ENCODE measurements around the gene OR1B1. TPM values are rescaled to one million over a fixed set of nuclear protein-coding genes. Genes with fewer than 3 reads are reported as not detected.

The OR1B1 gene
- not detected in 2 replicates for total RNA-seq
- long read RNA-seq, result 0 reads

DNA sequence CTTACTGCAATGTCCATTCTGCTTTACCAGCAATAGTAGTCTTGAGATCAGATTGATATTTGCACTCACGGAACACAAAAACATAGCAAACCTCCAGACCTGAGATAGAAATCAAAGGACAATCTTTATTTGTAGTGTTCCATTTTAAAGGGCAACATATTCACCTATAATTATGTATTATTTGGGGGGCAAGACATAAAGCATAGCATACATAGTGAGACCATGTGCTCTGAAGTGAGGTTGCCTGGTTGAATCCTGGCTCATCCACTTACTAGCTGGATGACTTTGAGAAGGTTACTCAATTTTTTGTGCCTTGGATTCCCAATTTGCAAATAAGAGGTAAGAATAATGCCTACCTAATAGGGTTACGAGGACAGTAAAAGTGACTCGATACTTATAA lies at the start of gene OR1B1:
OR1B1 (minus strand) TSS at position 101 of the 400 bp plus-strand sequence.
- Mint-ChIP-seq H3K27me3 (no peaks in the 10 kb centered on the region), H3K36me3 (ENCODE audit: insufficient read depth) (no peaks in the 10 kb centered on the region), H3K4me3 (ENCODE audit: low read depth) (no peak within 1 kb of the TSS), H3K4me1 (ENCODE audit: low read depth) (no peaks in the 10 kb centered on the region), H3K27ac (no peak within 1 kb of the TSS), H3K9me3 (ENCODE audit: low read depth) (peaks cover 55% of the 10 kb centered on the region)
- DNase-seq (ENCODE audit: low spot score, unreplicated experiment), result no peak
- TF ChIP-seq, protein P1, sequence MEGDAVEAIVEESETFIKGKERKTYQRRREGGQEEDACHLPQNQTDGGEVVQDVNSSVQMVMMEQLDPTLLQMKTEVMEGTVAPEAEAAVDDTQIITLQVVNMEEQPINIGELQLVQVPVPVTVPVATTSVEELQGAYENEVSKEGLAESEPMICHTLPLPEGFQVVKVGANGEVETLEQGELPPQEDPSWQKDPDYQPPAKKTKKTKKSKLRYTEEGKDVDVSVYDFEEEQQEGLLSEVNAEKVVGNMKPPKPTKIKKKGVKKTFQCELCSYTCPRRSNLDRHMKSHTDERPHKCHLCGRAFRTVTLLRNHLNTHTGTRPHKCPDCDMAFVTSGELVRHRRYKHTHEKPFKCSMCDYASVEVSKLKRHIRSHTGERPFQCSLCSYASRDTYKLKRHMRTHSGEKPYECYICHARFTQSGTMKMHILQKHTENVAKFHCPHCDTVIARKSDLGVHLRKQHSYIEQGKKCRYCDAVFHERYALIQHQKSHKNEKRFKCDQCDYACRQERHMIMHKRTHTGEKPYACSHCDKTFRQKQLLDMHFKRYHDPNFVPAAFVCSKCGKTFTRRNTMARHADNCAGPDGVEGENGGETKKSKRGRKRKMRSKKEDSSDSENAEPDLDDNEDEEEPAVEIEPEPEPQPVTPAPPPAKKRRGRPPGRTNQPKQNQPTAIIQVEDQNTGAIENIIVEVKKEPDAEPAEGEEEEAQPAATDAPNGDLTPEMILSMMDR (IDR thresholded peaks at IDR 0.05; ENCODE audit: unreplicated experiment), result no peak

DNA sequence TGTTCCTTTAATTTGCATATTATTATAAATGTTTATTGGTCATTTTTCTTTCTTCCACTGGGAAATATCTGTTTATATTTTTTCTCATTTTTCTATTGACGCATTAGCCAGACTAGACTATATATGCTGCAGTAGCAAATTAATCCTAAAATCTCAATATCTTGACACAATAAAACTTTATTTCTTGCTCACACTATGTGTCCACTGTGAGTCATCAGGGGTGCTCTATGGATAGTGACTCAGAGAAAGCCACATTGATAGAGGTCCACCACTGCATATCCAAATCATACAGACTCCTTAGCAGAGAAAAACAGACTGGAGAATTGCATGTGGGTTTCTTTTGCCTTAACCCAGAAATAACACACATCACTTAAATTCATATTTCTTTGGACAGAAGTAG lies 38.3 kb upstream of the OR1B1 start:
- TF ChIP-seq, protein P1 (IDR thresholded peaks at IDR 0.05; ENCODE audit: unreplicated experiment), result no peak
- DNase-seq (ENCODE audit: low spot score, unreplicated experiment), result no peak
- H3K27me3 Mint-ChIP-seq, result no peaks in the 10 kb centered on the region
- no peak overlapping the region for H3K27ac Mint-ChIP-seq
- H3K9me3 Mint-ChIP-seq (ENCODE audit: low read depth), result peaks cover 33% of the 10 kb centered on the region
- no peak overlapping the region for H3K4me3 Mint-ChIP-seq (ENCODE audit: low read depth)
- no peaks in the 10 kb centered on the region for H3K36me3 Mint-ChIP-seq (ENCODE audit: insufficient read depth)
- no peaks in the 10 kb centered on the region for H3K4me1 Mint-ChIP-seq (ENCODE audit: low read depth)

DNA sequence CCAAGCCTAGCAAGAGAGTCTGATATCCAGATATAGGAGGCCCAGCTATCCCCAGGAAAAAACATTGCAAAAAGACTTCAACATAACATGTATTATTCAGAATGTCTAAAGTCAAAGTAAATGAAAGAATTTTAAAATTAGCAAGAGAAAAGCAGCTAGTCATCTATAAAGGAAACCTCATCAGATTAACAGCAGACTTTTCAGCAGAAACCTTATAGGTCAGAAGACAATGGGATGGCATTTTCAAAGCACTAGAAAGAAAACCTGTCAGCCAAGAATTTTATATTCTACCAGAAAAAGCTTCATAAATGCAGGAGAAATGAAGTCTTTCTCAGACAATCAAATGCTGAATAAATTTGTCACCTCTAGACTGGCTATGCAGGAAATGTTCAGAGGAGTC lies 27.4 kb upstream of the OR1B1 start:
- no peaks in the 10 kb centered on the region for H3K4me1 Mint-ChIP-seq (ENCODE audit: low read depth)
- H3K36me3 Mint-ChIP-seq (ENCODE audit: insufficient read depth), result peaks cover 3% of the 10 kb centered on the region
- no peaks in the 10 kb centered on the region for H3K27me3 Mint-ChIP-seq
- no peak for DNase-seq (ENCODE audit: low spot score, unreplicated experiment)
- H3K9me3 Mint-ChIP-seq (ENCODE audit: low read depth), result peaks cover 67% of the 10 kb centered on the region
- no peak overlapping the region for H3K4me3 Mint-ChIP-seq (ENCODE audit: low read depth)
- TF ChIP-seq, protein P1 (IDR thresholded peaks at IDR 0.05; ENCODE audit: unreplicated experiment), result no peak
- no peak overlapping the region for H3K27ac Mint-ChIP-seq

DNA sequence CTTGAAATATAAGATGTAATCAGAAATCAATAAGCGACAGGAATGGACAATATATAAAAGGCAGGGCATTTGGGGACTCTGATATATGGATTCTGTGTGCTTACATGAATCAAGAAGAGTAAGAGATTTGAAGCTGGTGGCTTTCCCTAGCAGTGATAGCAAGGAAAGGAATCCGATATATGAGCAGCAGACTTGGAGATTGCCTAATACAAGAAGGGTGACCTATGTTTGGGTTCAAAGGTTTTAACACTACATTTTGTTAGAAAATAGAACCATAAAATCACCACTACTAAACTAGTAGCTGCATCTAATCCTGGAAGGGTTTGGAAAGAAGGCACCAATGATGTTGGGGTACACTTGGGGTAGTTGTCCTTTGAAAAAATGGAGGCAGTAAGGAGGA lies 15.1 kb upstream of the OR1B1 start:
- Mint-ChIP-seq H3K4me3 (ENCODE audit: low read depth) (no peak overlapping the region), H3K9me3 (ENCODE audit: low read depth) (peaks cover 72% of the 10 kb centered on the region), H3K36me3 (ENCODE audit: insufficient read depth) (no peaks in the 10 kb centered on the region), H3K27me3 (no peaks in the 10 kb centered on the region), H3K27ac (no peak overlapping the region), H3K4me1 (ENCODE audit: low read depth) (no peaks in the 10 kb centered on the region)
- no peak for DNase-seq (ENCODE audit: low spot score, unreplicated experiment)
- TF ChIP-seq, protein P1 (IDR thresholded peaks at IDR 0.05; ENCODE audit: unreplicated experiment), result no peak

DNA sequence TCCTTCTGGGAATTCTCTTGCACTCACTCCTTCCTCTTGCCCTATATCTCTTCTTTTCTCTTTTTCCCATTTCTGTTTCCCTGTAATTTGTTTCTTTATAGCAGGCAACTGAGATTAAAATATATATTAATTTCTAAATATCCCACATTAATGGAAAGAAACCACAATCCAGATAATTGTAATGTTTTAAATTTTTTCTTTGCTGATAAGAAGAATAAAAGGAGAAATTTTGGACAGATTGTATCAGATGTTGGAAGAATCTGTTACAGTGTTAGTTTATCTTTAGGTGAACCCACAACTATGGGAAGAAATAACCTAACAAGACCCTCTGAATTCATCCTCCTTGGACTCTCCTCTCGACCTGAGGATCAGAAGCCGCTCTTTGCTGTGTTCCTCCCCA lies 4.0 kb upstream of the OR1B1 start, which contains the start of gene OR1L1:
OR1L1 (plus strand) TSS at position 301 of the 400 bp plus-strand sequence; CDS start at position 301, 0 bp downstream.
- Mint-ChIP-seq H3K27ac (no peak within 1 kb of the TSS), H3K36me3 (ENCODE audit: insufficient read depth) (no peaks in the 10 kb centered on the region), H3K4me1 (ENCODE audit: low read depth) (no peaks in the 10 kb centered on the region), H3K9me3 (ENCODE audit: low read depth) (peaks cover 67% of the 10 kb centered on the region), H3K27me3 (no peaks in the 10 kb centered on the region), H3K4me3 (ENCODE audit: low read depth) (no peak within 1 kb of the TSS)
- TF ChIP-seq, protein P1 (IDR thresholded peaks at IDR 0.05; ENCODE audit: unreplicated experiment), result no peak
- no peak for DNase-seq (ENCODE audit: low spot score, unreplicated experiment)

Measured in progenitor cell of endocrine pancreas (in vitro differentiated cells).